ENCODE results near the gene IL17B.

IL17B gene

DNA sequence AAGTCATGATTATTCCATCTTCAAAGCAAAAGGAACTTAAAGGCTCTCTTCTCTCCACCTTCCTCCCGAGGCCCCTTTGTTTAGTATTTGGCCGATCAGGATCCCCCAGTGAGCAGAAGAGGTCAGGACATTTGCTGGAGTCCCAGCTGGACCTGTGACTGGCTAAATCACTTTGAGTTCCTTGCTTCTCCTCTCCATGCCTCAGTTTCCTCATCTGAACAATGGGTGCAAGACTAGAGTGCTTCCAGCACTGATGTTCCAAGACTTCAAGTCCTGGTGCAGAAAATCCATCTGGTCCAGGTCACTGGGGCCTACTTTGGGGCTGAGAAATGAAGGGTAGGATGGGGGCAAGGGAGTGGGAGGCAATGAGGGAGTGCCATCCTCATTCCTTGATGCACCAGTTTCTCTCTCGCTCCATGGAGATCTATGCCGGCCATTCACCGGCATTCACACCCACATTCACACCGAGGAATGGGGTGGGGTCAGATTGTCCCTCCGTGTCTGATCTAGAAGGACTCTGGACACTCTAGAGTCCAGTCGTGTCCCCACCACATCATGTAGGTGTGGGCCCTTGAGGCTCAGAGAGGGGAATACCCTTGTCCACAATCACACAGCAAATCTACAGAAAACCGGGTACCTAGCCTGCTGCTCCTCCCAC is 38.7 kb upstream of the IL17B start:
- H3K9me3 Mint-ChIP-seq: no peaks in the 10 kb centered on the region
- H3K27me3 Mint-ChIP-seq (ENCODE audit: low read depth): no peaks in the 10 kb centered on the region
- peaks cover 33% of the 10 kb centered on the region for H3K36me3 Mint-ChIP-seq (ENCODE audit: low read depth)
- H3K4me3 Mint-ChIP-seq: peak overlapping the region; percentile 9 to 40 (median 30)
- H3K27ac Mint-ChIP-seq: peak overlapping the region; percentile 94
- peaks cover 86% of the 10 kb centered on the region for H3K4me1 Mint-ChIP-seq
- TF ChIP-seq, protein P1, sequence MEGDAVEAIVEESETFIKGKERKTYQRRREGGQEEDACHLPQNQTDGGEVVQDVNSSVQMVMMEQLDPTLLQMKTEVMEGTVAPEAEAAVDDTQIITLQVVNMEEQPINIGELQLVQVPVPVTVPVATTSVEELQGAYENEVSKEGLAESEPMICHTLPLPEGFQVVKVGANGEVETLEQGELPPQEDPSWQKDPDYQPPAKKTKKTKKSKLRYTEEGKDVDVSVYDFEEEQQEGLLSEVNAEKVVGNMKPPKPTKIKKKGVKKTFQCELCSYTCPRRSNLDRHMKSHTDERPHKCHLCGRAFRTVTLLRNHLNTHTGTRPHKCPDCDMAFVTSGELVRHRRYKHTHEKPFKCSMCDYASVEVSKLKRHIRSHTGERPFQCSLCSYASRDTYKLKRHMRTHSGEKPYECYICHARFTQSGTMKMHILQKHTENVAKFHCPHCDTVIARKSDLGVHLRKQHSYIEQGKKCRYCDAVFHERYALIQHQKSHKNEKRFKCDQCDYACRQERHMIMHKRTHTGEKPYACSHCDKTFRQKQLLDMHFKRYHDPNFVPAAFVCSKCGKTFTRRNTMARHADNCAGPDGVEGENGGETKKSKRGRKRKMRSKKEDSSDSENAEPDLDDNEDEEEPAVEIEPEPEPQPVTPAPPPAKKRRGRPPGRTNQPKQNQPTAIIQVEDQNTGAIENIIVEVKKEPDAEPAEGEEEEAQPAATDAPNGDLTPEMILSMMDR (IDR thresholded peaks at IDR 0.05; ENCODE audit: unreplicated experiment in 3 of 3): no peak

DNA sequence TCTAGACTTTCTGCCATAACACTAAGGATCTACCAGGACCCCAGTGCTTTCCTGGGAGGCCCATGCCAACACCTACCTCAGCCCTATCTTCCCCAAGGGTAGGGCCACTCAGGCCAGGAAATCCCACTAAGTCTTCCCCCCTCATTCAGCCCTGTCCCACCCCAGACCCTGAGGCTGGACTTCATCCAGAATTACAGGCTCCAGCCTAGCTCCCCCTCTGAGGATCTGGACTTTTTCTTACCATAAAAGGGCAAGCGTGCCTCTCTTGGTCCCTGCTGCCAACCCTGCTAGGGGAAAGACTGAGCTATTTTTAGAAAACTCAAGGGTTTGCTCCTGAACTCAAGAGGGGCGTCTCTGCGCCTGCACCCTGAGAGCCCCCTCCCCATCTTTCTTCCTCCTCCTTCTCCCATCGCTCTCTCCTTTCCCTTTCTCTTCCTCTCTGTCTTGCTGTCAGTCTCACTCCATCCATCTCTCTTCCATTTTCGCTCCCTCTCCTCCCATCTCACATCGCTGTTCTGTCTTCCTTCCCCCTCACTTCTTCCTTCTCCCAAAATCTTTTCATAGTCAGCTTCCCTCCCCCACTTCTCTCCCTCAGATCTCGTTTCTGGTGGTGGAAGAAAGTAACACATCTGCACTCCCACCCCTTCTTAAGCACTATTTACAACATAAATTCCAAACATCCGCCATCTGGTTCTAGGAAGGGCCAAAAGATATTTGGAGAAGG is 38.1 kb upstream of the IL17B start:
- Mint-ChIP-seq H3K27me3 (ENCODE audit: low read depth) (no peaks in the 10 kb centered on the region), H3K4me3 (peak overlapping the region; percentile 9 to 40 (median 30)), H3K4me1 (peaks cover 82% of the 10 kb centered on the region), H3K27ac (peak overlapping the region; percentile 94), H3K9me3 (no peaks in the 10 kb centered on the region), H3K36me3 (ENCODE audit: low read depth) (peaks cover 33% of the 10 kb centered on the region)
- TF ChIP-seq, protein P1 (IDR thresholded peaks at IDR 0.05; ENCODE audit: unreplicated experiment in 3 of 3): peak in 1 of 3 experiments; percentile 9

DNA sequence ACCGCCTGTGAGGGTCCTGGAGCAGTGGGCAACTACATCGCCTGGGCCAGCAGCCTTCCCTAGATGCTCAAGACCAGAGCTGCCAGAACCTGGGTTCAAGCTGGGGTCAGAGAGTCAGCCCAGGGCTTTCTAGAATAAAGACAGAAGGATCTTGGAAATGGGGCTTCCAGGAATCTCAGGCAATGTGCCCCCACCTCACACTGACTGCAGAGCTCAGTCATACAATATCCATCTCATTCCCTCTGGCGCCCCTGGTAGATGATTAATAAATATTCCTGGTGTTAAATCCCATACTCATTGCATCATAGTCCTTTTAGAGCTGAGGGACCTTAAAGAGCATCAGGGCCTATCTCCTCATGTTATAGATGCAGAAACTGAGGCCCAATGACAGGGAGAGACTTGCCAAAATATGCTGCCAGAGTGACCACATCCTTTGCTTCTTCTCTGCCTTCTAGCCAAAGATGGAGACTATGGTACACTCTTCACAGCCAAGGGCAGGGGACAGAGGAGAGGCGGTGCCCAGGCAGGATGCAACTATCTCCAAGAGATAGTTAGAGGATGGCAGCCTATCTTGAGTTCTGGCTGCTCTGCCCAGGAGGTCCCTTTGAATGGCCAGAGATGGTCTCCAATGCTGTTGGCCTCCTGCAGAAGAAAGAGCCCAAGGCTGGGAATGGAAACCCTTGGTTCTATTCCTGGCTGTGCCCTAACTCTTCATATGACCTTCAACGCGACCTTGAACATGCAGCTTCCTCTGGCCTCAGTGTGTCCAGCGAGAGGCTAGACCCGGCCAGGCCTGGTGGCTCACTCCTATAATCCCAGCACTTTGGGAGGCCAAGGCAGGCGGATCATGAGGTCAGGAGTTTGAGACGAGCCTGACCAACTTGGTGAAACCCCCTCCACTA is 36.2 kb upstream of the IL17B start:
- H3K4me3 Mint-ChIP-seq: peak overlapping the region in 2 of 3 experiments; percentile 6 to 13
- H3K27me3 Mint-ChIP-seq (ENCODE audit: low read depth): no peaks in the 10 kb centered on the region
- H3K27ac Mint-ChIP-seq: peak overlapping the region; percentile 94
- peaks cover 29% of the 10 kb centered on the region for H3K36me3 Mint-ChIP-seq (ENCODE audit: low read depth)
- H3K9me3 Mint-ChIP-seq: no peaks in the 10 kb centered on the region
- H3K4me1 Mint-ChIP-seq: peaks cover 68% of the 10 kb centered on the region
- TF ChIP-seq, protein P1 (IDR thresholded peaks at IDR 0.05; ENCODE audit: unreplicated experiment in 3 of 3): no peak

DNA sequence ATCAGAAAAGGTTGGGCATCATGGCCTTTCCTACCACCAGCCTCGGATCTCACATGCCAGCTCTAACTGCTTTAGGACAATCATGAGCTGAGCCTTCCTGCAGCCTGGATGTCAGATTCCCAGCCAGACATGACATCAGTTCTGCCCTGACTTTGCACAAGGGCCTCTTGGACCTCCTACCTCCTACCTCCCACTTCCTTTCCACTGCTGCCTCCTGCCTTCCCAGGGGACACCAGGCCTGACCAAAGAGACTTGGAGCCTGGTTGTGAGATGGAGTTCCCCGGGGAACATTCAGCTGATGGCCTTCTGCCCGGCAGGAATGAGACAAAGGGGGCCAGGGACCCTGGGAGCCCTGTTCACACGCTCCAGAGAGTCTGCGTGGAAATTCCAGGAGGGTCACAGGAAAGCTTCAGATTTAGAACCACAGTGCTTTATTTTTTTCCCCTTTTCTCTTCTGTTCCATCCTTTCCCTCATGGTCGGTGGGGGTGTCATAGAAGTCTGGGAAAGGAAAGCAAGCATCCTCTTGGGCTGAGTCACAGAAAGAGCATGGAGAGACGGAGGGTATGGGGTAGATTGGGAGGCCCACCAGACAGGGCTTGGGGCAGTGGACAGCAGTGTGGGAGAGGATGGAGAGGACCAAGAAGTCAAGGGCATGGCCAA is 35.4 kb upstream of the IL17B start:
- H3K27ac Mint-ChIP-seq: peak overlapping the region; percentile 94
- H3K27me3 Mint-ChIP-seq (ENCODE audit: low read depth): peaks cover 3% of the 10 kb centered on the region
- no peaks in the 10 kb centered on the region for H3K9me3 Mint-ChIP-seq

More for the DNA sequence above, 35.4 kb upstream of the IL17B start:
- TF ChIP-seq, protein P1 (IDR thresholded peaks at IDR 0.05; ENCODE audit: unreplicated experiment in 3 of 3): no peak
- Mint-ChIP-seq H3K36me3 (ENCODE audit: low read depth) (peaks cover 24% of the 10 kb centered on the region), H3K4me3 (peak overlapping the region; percentile 4 to 41 (median 6)), H3K4me1 (peaks cover 68% of the 10 kb centered on the region)

All from nephron (organoid).